GF-D8 (cell line): Measurements from ENCODE around the gene ENG.
"Not testable (repeated sequence)": the region's sequence is repeated elsewhere in the genome, so short reads cannot be mapped to it uniquely, and the experiment has no call there.

Source experiments
- DNase-seq: peaks from one replicate; lab custom pipeline; 2025; lab: John Stamatoyannopoulos, UW

The ENG gene

GRCh38 chr9:127844821-127845359 is 9.6 kb downstream of the ENG start:
- no peak for DNase-seq

GRCh38 chr9:127841087-127841835 is 13.2 kb downstream of the ENG start:
- no peak for DNase-seq

GRCh38 chr9:127838375-127839078 is 15.9 kb downstream of the ENG start:
- DNase-seq, result no peak

- DNase-seq, result no peak
Observed at GRCh38 chr9:127837346-127837745, 17.1 kb downstream of the ENG start.

- not testable (repeated sequence) for DNase-seq
Observed at GRCh38 chr9:127836561-127836960, 17.9 kb downstream of the ENG start.

- peak; percentile 47 for DNase-seq
Observed at GRCh38 chr9:127835991-127836516, 18.4 kb downstream of the ENG start.

GRCh38 chr9:127833555-127833954 is 20.9 kb downstream of the ENG start:
- DNase-seq, result no peak

- no peak for DNase-seq
Observed at GRCh38 chr9:127832248-127832647, 22.2 kb downstream of the ENG start.

GRCh38 chr9:127829205-127829906 is 25.1 kb downstream of the ENG start:
- no peak for DNase-seq

- DNase-seq, result no peak
Observed at GRCh38 chr9:127828262-127829031, 26.0 kb downstream of the ENG start.

- DNase-seq, result no peak
Observed at GRCh38 chr9:127826253-127826913, 28.1 kb downstream of the ENG start.

- no peak for DNase-seq
Observed at GRCh38 chr9:127825319-127826051, 29.0 kb downstream of the ENG start.

- DNase-seq, result no peak
Observed at GRCh38 chr9:127822108-127822507, 32.4 kb downstream of the ENG start.

GRCh38 chr9:127818574-127818973 is 35.9 kb downstream of the ENG start:
- no peak for DNase-seq

- no peak for DNase-seq
Observed at GRCh38 chr9:127817881-127818434, 36.5 kb downstream of the ENG start.

GRCh38 chr9:127816728-127817127 is 37.7 kb downstream of the ENG start:
- DNase-seq, result no peak

- no peak for DNase-seq
Observed at GRCh38 chr9:127816362-127816725, 38.1 kb downstream of the ENG start.

- DNase-seq, result no peak
Observed at GRCh38 chr9:127815512-127816361, 38.7 kb downstream of the ENG start.
